ENCODE data around the gene ZHX3.

ZHX3 gene

DNA sequence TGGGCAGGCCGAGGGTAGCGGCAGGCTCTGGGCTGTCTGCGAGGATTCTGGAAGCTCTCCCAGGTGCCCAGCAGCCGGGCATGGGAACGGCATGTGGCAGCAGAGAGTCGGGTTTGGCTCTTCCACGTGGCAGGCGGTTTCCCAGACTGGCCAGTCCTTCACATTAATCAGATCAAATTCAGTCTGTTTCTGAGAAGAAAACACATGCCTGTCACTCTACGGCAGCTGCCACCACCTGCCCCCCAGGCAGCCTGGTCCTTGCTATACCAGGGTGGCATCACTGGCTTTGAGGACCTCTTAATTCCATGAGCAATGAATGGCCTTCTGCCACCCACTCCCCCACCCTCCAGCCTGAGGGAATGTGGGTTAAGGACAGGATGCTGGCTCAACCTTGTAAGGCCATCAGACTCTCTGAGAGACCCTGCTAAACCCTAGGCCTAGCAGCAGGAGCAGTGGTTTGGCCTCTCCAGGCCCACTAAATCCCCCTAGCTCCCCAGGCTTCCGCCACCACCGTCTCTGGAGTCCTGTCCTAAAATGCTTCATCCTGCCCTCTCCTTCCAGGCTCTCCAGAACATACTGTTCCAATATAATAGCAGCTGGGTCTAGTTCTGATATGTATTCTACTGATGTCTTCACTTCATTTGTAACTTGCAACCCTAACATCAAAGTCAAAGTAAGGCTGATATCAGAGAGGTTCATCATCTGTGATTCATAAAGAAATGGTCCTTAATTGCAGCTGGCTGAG is 132.3 kb downstream of the ZHX3 start:
- peak; percentile 18 for DNase-seq (ENCODE audit: low spot score)

DNA sequence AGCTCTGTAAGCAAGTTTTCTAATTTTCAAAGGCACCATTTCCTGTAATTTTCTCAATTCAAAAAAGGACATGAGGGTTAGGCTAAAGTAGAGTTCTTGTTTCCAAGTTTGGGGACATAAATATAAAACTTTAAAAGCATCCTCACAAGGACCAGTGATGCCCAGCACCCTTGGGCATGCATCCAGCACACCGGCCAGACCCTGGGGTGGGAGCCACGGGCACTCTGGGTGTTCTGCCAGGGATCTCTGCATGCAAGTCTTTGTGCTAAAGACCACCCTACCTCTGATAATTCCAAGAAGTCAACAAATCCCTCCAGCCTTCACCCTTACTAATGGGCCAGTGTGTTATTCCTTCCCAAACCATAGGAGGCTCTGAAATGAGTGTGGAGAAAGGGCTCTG is 133.7 kb downstream of the ZHX3 start:
- DNase-seq (ENCODE audit: low spot score), result no peak

DNA sequence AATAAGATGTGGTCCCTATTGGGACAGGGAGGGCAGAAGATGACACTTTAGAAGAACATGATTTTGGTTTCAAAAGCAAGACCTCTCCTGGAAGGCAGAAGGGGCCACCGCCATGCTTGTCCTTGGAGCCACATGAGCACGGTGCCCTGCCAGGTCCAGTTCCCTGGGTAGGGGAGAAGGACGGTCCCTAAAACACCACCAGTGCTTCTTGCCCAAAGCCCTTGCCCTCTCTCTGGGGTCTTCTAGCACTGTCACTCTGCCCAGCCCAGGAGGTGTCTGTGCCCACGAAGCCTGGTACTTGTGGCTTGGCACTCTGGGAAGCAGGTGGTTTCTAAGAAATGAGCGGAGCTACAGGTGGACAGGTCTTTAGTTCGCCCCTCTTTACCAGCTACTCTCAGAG is 134.1 kb downstream of the ZHX3 start:
- peak; percentile 10 for DNase-seq (ENCODE audit: low spot score)

DNA sequence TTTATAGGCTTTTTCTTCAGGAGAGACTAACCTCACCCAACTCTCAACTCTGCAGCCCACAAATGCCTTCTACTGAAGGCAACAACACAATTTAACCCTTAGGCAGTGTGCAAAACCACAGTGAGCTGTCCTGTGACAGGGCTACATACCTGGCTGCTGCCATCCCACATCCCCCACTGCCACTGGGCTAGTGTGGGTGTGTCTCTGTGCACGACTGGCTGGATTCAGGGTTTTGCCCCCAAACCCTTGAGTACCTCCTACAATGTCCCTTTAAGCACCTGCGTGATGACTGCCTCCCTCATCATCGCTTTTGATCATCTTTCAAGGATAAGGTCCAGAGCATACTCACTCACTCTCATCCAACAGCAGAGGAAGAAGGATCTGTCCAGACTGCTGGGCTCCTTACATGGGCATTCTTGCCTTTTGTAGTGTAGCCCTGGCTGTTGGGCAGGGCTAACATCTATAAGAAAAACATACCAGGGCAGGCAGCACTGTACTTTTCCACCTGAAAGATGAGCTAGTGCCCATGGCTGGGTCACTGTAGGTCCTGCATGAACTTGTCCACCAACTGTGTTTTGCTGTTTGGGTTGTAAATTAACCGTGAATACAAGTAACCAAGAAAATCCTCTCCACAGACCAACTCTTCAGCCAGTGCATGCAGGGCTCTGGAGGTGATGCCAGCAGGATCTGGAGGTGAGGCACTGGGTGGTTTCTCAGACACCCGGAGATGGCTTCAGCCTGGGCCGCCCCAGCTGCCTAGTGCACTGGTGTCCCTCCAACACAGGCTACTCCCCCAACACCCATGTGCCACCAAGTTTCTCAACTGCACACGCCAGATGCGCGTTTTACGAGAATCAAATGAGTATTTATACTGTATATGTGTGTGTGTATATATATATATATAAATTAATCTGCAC is 135.0 kb downstream of the ZHX3 start:
- DNase-seq (ENCODE audit: low spot score), result peak; percentile 12

DNA sequence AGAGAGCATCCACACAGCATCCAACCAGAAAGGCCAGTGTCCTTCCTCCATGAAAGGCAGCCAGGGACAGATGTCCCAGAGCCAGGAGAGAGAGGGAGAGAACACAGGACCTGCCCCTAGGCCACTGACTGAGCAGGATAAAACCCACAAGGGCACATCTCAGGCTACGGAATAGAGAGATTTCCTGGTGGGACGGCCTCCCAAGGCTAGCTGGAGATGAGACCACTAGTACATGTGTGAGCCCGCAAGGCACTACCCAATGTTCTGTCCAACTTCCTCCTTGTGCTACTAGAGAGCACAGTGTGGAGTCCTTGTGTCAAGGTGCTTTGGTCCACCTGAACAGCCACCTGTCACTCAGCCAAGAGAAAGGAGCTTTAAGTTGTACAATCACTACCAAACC is 136.0 kb downstream of the ZHX3 start:
- DNase-seq (ENCODE audit: low spot score), result no peak

DNA sequence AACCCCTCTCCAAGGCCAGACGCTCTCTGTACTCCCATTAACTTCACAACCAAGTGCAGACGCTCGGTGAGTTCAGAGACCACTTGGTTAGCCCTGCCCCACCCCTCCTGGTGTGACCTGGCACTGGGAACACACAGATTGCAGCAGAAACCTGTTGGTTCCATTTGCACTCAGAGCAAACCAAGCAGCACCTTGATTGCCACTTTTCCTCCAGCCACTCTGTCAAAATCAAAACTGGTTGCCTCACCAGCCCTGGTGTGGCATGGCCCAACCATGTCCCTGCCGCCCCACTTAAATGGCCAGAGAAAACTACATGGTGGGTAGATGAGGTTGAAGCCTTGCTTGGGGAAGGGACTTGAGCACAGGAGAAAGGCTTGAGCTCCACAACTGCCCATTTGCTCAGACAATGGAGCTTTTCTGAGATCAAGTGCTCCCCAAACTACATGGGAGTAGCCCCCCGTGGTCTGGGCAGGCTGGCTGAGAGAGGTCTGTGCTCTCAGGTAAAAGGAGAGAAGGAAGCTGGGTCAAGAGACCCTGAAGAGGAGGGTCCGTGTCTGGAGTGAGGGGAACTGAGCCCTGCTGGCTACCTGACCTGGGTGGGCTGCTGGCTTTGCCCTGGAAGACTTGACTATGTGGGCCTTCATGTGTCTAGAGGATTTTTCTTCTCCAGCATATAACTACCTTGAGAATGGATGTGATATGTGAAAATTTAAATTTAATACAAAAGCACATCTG is 136.8 kb downstream of the ZHX3 start:
- no peak for DNase-seq (ENCODE audit: low spot score)

DNA sequence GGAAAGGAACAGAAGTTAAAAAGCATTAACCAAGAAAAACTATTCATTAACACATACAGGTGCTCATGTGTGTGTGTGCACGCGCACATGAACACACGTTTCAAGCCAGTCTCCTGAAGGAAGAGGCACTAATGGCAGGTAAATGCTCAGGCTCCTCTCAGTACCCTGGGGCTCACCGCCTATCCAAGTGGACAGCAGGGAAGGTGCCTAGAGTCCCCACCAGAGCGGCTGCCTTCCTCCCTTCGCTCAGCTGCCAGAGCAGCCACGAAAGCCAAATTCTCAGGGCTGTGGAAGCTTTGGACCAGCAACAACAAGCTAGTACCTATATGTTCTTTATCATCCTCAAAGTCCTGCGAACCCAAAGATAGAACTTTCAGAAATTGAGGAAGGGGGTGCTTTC is 137.6 kb downstream of the ZHX3 start:
- no peak for DNase-seq (ENCODE audit: low spot score)

DNA sequence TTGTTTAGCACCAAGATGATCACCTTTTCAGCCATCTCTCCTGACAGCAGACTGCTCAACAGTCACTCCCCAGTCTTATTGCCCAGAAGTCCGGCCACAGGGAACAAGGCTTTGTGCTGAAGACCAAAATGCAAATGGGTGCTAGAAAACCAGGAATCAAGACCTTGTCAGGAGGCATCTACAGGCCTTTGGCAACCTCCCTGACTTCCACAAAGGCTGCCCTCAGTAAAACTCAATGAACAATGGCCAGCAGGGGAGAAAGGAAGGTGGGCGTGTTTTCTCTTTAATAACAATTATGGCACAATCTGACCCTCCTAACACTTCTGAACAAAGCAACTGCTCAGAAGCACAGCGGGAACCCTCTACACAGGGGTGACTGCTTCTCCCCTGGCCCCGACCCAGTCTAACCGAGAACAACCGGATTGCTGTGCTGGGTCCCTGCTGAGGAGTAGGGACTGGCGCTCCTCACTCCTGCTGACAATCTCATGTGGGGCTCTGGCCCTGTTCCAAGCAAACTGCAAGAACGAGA is 138.6 kb downstream of the ZHX3 start:
- no peak for DNase-seq (ENCODE audit: low spot score)

DNA sequence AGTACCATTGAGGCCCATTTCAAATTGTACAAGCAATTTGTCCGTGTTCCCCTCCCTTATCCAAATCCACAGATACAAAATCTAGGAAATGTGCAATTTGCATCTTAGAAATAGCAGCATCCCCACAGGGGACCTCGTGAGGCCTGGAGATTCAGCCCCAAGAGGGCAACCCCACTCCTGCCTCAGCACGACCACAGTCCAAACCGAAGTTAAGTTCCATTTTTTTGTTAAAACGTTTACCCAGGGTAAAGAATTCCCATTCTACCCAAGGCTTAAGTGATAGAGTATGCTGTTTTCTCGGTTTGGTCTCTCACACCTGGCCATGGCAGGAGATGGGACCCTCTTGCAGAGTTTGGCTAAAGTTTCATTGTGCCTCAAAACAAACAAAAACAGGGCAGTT is 139.0 kb downstream of the ZHX3 start:
- no peak for DNase-seq (ENCODE audit: low spot score)

DNA sequence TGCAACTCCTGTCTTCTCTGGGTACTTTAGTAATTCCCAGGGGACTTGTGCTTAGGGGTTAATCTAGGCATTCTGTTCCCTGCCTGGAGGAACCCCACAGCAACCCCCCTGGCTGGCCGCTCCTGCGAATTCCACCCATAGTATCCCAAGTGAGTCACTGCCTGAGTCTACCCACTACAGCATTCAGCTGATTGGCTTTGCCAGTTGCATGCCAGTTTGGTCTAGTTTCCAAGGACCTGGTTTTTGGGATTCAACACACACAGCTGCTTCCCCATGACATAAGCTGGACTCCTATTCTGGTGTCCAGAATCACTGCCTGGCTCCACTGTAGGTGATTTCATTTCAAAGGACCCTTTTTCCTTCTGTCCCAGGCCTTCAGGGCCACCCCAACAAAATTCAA is 139.9 kb downstream of the ZHX3 start:
- DNase-seq (ENCODE audit: low spot score), result peak; percentile 71

DNA sequence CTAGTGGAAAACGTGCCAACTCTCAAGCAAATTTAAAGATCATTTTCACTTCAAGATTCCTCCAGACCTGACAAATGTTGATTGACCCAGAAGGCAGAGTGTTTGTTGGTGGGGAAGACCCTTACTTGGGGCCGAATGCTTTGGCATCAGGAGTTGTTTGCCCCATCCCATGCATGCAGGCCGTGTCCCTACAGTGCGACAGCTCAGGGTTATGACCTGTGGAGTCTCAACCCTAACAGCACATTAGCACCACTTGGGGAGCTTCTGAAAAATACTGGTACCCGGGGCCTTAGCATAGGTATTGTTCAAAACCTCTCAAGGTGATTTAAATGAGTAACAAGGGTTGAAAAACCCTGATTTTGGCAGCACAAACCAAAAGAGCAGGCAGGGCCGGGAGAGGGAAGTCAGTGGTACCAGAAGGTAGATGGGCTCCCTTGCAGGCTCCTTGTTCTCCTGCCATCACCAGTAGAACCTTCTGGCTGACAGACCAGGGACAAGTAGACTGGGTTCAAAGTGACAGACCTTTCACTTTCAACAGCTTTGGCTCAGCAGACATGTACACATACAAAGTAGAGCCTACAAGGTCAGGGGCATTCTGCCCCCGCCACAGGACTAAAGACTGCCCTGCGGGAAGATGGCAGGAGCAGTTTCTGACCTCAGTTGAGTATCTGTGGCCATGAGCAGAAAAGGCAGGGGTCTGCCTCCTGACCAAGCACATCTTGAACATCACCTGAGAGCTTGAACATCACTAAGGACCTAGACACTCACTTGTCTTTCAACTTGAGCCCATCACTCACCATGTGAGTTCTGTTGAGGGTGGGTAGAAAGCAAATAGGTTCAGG is 140.6 kb downstream of the ZHX3 start:
- peak; percentile 3 for DNase-seq (ENCODE audit: low spot score)

DNA sequence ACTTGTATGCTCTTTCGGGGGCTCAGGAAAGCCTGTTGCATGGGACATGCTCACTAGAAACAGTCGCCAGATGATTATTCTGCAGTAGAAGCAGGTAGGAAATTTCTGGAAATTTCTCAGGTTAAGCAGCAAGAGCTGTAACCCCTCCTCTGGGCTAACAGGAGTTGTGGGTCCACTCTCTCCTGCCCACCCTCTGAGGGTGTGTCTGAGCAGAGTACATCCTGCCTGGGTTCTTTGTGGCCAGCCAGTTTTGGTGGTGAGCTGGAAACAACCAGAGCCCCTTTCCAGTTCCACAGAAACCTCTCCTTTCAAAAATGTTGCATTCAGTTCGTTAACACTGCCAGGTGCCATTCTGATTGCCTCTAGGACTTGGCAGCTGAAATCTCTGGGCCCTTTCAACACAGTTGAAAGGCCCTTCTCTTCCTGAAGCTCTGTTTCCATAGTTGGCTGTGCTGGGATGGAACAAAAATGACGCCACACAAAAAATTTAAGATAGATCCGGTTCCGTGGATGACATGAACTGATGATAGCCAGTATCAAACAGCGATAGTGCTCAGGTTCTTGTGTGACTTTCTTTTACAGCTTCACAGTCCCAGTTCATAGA is 141.7 kb downstream of the ZHX3 start:
- no peak for DNase-seq (ENCODE audit: low spot score)

DNA sequence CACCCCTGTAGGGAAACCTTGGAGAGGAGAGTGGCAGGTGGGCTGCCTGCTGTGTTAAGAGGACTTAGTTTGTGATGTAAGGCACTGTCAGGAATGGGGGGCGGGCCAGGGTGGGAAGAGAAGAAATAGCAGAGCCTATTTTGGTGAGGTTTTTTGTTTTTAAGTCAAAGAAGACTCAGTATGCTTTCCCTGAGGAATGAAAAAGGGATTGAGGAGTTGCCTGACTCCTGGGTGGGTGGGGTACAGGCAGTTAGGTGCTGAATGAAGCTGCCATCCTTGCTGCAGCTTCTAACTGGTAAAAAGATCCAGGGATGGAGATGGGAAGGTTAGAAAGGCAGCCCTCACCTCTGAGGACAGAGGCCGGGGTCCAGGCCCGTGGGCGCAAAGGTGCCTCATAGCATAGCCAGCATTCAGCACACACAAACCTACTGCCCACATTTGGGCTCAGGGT is 142.3 kb downstream of the ZHX3 start:
- no peak for DNase-seq (ENCODE audit: low spot score)

DNA sequence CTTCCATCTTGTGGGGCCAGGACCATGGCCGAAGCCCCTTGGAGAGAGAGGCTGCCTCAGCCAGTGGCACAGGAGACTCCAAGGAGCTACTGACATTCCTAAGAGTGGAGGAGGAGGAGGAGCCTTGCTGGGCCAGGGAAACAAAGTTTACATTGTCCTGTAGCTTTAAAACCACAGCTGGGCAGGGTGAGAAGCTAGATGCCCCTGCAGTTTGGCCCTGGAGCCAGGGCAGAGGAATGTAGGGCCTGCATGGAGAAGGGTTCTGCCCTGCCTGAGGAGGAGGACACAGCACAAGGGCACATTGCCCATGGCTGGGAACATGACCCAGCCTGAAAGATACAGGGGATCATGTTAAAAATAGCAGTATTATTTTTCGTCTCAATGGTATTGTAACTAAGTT is 142.7 kb downstream of the ZHX3 start:
- no peak for DNase-seq (ENCODE audit: low spot score)

DNA sequence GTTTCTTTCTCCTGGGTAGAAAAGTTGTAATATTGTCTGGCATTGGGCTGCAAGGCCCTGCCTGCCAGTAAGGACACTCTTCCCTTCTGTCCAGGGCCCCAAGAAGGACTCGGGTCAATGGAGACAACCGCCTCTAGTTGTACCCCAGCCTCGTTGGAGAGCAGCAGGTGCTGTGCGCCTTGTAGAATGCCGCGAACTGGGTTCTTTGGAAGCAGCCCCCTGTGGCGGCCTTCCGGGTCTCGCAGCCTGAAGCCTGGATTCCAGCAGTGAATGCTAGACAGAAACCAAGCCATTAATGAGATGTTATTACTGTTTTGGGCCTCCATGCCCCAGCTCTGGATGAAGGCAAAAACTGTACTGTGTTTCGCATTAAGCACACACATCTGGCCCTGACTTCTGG is 143.2 kb downstream of the ZHX3 start:
- DNase-seq (ENCODE audit: low spot score), result no peak

DNA sequence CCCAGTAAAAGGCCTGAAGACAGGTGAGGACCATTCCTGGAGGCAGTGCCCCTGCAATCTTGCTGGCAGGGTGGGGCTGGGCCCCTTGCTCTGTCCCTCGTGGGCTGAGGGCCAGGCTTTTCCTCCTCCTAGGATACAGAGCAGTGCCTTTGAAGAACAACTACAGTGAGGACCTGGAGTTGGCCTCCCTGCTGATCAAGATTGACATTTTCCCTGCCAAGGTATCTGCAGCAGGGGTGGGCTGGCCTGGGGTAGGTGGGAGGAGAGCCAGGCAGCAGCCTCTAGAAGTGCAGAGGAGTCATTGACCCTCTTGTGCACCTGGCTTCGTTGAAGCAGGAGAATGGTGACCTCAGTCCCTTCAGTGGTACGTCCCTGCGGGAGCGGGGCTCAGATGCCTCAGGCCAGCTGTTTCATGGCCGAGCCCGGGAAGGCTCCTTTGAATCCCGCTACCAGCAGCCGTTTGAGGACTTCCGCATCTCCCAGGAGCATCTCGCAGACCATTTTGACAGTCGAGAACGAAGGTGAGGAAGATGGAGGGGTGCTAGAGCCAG is 143.7 kb downstream of the ZHX3 start:
- no peak for DNase-seq (ENCODE audit: low spot score)

DNA sequence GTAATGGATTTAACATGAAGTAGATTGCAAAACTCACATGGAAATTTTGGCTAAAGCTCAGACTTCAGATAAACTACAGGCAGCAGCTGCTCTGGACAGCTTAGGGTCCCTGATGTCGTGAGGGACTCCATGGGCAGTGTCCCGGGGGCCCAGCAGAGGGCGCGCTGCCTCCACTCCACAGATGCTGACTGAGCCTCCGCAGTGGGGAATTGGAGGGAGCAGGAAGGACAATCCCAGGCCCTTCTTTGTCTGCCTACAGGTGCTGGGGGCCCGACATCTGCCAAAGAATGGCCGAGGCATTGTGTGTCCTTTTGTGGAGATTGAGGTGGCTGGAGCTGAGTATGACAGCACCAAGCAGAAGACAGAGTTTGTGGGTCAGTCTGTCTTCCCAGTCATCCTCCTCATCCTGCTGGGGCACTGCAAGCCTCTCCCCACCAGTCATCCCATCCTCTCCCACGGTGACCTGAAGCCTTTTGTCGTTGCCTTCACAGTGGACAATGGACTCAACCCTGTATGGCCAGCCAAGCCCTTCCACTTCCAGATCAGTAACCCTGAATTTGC is 144.3 kb downstream of the ZHX3 start:
- peak; percentile 88 for DNase-seq (ENCODE audit: low spot score)

DNA sequence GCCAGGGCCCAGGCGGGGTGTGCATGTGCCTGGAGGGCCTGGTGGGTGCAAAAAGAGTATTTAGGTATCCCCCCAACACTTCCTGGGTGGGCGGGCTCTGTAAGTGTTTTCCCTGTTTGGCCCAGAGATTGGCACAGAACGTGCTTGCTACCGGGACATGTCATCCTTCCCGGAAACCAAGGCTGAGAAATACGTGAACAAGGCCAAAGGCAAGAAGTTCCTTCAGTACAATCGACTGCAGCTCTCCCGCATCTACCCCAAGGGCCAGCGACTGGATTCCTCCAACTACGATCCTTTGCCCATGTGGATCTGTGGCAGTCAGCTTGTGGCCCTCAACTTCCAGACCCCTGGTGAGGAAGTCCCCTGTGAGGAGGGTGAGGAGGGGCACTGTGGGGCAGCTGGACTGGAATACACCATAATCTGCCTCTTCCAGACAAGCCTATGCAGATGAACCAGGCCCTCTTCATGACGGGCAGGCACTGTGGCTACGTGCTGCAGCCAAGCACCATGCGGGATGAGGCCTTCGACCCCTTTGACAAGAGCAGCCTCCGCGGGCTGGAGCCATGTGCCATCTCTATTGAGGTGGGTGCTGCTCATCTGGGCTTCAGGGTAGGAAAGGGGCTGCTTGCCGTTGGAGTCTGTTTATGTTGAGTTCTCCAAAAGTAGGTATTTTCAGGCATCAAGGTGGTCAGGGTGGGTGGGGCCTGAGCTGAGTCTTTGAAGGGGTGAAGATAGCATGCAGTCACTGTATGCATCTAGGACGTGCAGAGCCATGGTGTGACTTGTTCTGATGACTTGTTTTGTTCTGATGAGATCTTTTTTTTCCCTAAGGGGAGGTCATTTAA is 145.0 kb downstream of the ZHX3 start:
- no peak for DNase-seq (ENCODE audit: low spot score)

DNA sequence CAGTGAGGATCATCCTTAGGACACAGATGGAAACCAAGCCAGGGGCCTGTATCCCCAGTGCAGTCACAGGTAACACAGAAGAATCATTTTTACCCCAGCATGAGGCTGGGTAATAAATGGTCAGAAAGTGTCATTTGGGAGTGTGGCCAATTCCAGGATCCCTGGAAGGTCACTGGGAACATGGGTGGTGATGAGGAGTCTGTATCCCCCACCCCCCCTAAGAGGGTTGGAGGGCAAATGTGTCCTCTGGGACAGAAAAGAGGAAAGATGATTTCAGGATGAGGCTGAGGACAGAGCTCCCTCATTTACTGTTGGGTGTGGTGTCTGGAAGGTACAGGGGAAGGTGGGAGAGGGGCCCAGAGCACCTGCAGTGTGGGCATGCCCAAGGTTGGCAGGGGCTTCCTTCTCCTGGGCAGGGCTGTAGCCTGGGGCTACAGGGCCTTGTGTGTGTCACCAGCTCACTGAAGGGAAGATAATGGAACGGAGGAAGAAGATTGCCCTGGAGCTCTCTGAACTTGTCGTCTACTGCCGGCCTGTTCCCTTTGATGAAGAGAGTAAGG is 145.7 kb downstream of the ZHX3 start:
- DNase-seq (ENCODE audit: low spot score), result no peak
